OCI-LY1 (cell line): ENCODE data around the gene RAB36.

Source experiments
- H2AFZ ChIP-seq: fragments of 200-600 bp; sonication (generic), shearing (Covaris generic); 2 replicates; pipeline ENCODE4 v1.6.0; 2014; ENCODE audit warnings: antibody characterized with exemption, mild to moderate bottlenecking, low read length
- H3F3A ChIP-seq: fragments of 200-600 bp; sonication (generic), shearing (Covaris generic); 2 replicates; pipeline ENCODE4 v1.6.0; 2014; ENCODE audit warnings: mild to moderate bottlenecking, antibody characterized with exemption, low read length, moderate library complexity; ENCODE audit not compliant: insufficient read depth
- H3K27ac ChIP-seq: fragments of 200-600 bp; sonication (generic); 2 replicates; pipeline ENCODE4 v1.5.1; 2014; ENCODE audit warnings: low read length, mixed run types, mild to moderate bottlenecking, low read depth; ENCODE audit not compliant: poor library complexity, severe bottlenecking
- H3K27me3 ChIP-seq: fragments of 200-600 bp; sonication (generic); 2 replicates; pipeline ENCODE4 v1.6.0; 2014; ENCODE audit warnings: antibody characterized with exemption, mild to moderate bottlenecking, low read length, moderate library complexity; ENCODE audit not compliant: insufficient read depth
- H3K36me3 ChIP-seq: fragments of 200-600 bp; sonication (generic); 2 replicates; pipeline ENCODE4 v1.6.1; 2014; ENCODE audit warnings: mild to moderate bottlenecking, antibody characterized with exemption, low read length, moderate library complexity, mixed read lengths; ENCODE audit not compliant: insufficient read depth
- H3K4me1 ChIP-seq: fragments of 200-600 bp; sonication (generic); 2 replicates; pipeline ENCODE4 v1.5.1; 2014; ENCODE audit warnings: mild to moderate bottlenecking, low read length, moderate library complexity; ENCODE audit not compliant: insufficient read depth, severe bottlenecking
- H3K4me2 ChIP-seq: fragments of 200-600 bp; sonication (generic), shearing (Covaris generic); 2 replicates; pipeline ENCODE4 v1.6.1; 2014; ENCODE audit warnings: low read length
- H3K4me3 ChIP-seq: fragments of 200-600 bp; sonication (generic); 2 replicates; pipeline ENCODE4 v1.5.1; 2014; ENCODE audit warnings: low read length, low read depth, mild to moderate bottlenecking, mixed read lengths; ENCODE audit not compliant: poor library complexity, severe bottlenecking
- H3K79me2 ChIP-seq: fragments of 200-600 bp; shearing (Covaris generic); 2 replicates; pipeline ENCODE4 v1.6.1; 2016; ENCODE audit warnings: mixed run types, low read length, mixed read lengths; ENCODE audit not compliant: insufficient read depth
- H3K9ac ChIP-seq: fragments of 200-600 bp; sonication (generic), shearing (Covaris generic); 2 replicates; pipeline ENCODE4 v1.6.1; 2014; ENCODE audit warnings: mild to moderate bottlenecking, low read length, mixed read lengths
- H3K9me2 ChIP-seq: fragments of 200-600 bp; sonication (generic), shearing (Covaris generic); 2 replicates; pipeline ENCODE4 v1.6.1; 2014; ENCODE audit warnings: low read depth, mild to moderate bottlenecking, low read length, mixed read lengths
- H3K9me3 ChIP-seq: fragments of 200-600 bp; shearing (Covaris generic); 2 replicates; pipeline ENCODE4 v1.6.1; 2014; ENCODE audit warnings: low read length, mixed read lengths
- H4K20me1 ChIP-seq: fragments of 200-600 bp; sonication (generic), shearing (Covaris generic); 2 replicates; pipeline ENCODE4 v1.6.0; 2016; ENCODE audit warnings: mild to moderate bottlenecking, low read length; ENCODE audit not compliant: insufficient read depth
- CTCF ChIP-seq: fragments of 200-600 bp; sonication (generic), shearing (Covaris generic); IDR thresholded peaks from 2 replicates; pipeline ENCODE4 v1.5.1; 2017; ENCODE audit warnings: mild to moderate bottlenecking, antibody characterized with exemption, low read length, moderate library complexity, mixed read lengths
- EZH2 ChIP-seq: fragments of 200-600 bp; sonication (generic), shearing (Covaris generic); IDR thresholded peaks from 2 replicates; pipeline ENCODE4 v1.8.0; 2017; ENCODE audit warnings: borderline replicate concordance, mixed run types, mild to moderate bottlenecking, antibody characterized with exemption, low read length, moderate library complexity, mixed read lengths

Gene RAB36

GRCh38 chr22:23196165-23196564, 50.9 kb downstream of the RAB36 start:
- Histone ChIP-seq H3K79me2 (peaks cover 77% of the 10 kb centered on the region), H3K4me3 (no peak overlapping the region), H3K27ac (peak overlapping the region; percentile 48), H3K27me3 (no peaks in the 10 kb centered on the region), H3K9me3 (no peaks in the 10 kb centered on the region), H3K9me2 (no peaks in the 10 kb centered on the region), H3K9ac (no peak overlapping the region; the same call in 1 of the 2 replicates), H3K4me2 (peak overlapping the region; percentile 32; the same call in 1 of the 2 replicates), H3K4me1 (peaks cover 74% of the 10 kb centered on the region), H2AFZ (no peak overlapping the region), H3K36me3 (peaks cover 56% of the 10 kb centered on the region), H4K20me1 (no peaks in the 10 kb centered on the region), H3F3A (no peaks in the 10 kb centered on the region)
- TF ChIP-seq CTCF: no peak
- no peak for TF ChIP-seq EZH2

GRCh38 chr22:23197836-23198235, 52.6 kb downstream of the RAB36 start:
- H2AFZ ChIP-seq: no peak overlapping the region
- no peaks in the 10 kb centered on the region for H3K27me3 ChIP-seq
- no peaks in the 10 kb centered on the region for H3K9me2 ChIP-seq
- no peak overlapping the region for H3K4me2 ChIP-seq
- H3K79me2 ChIP-seq: peaks cover 73% of the 10 kb centered on the region
- no peaks in the 10 kb centered on the region for H4K20me1 ChIP-seq
- no peak overlapping the region for H3K9ac ChIP-seq
- peaks cover 40% of the 10 kb centered on the region for H3K36me3 ChIP-seq
- no peaks in the 10 kb centered on the region for H3K9me3 ChIP-seq
- H3F3A ChIP-seq: no peaks in the 10 kb centered on the region
- TF ChIP-seq EZH2 (no peak), CTCF (no peak)
- no peak overlapping the region for H3K4me3 ChIP-seq
- H3K4me1 ChIP-seq: peaks cover 74% of the 10 kb centered on the region
- no peak overlapping the region for H3K27ac ChIP-seq

GRCh38 chr22:23199159-23199558, 53.9 kb downstream of the RAB36 start:
- peaks cover 82% of the 10 kb centered on the region for H3K4me1 ChIP-seq
- H3K27me3 ChIP-seq: no peaks in the 10 kb centered on the region
- peak overlapping the region; percentile 85 for H3K27ac ChIP-seq
- H3K9ac ChIP-seq: no peak overlapping the region
- H3K9me2 ChIP-seq: no peaks in the 10 kb centered on the region
- H3K4me3 ChIP-seq: no peak overlapping the region
- no peak overlapping the region for H2AFZ ChIP-seq
- H3K9me3 ChIP-seq: no peaks in the 10 kb centered on the region
- H3K4me2 ChIP-seq: no peak overlapping the region
- no peaks in the 10 kb centered on the region for H4K20me1 ChIP-seq
- H3K36me3 ChIP-seq: peaks cover 48% of the 10 kb centered on the region
- no peaks in the 10 kb centered on the region for H3F3A ChIP-seq
- TF ChIP-seq EZH2 (no peak), CTCF (no peak)
- H3K79me2 ChIP-seq: peaks cover 73% of the 10 kb centered on the region
